HK-2 (cell line): ENCODE measurements around the gene MACC1.
"Not testable (repeated sequence)": the region's sequence is repeated elsewhere in the genome, so short reads cannot be mapped to it uniquely, and the experiment has no call there.

ENCODE experiments used
- DNase-seq: peaks from one replicate; pipeline ENCODE4 v3.0.0-alpha.2; 2018; ENCODE audit not compliant: unreplicated experiment

MACC1 gene

DNA sequence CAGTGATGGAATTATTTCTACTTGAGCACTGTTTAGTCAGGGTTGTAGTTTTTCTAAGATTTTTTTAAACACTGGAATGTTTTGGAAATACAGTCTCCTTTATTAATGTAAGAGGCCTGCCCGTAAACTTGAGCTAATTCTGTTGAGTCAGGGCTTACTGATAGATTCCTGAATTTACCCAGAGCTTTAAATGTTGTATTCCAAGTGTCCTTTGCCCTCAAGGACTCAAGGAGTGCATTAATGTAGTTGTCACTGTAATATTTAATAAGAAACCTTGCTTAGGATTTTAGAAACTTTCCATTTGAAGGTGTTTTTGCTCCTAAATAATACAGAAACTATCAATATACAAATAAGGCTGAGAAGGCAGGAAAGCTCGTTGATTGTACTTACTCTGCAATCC lies 89.2 kb downstream of the MACC1 start:
- no peak for DNase-seq

DNA sequence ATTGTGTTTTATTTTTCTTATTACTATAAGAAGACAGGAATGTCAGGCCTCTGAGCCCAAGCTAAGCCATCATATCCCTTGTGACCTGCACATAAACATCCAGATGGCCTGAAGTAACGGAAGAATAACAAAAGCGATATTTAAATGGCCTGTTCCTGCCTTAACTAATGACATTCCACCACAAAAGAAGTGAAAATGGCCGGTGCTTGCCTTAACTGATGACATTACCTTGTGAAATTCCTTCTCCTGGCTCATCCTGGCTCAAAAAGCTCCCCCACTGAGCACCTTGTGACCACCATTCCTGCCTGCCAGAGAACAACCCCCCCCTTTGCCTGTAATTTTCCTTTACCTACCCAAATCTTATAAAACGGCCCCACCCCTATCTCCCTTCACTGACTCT lies 91.1 kb downstream of the MACC1 start:
- not testable (repeated sequence) for DNase-seq

DNA sequence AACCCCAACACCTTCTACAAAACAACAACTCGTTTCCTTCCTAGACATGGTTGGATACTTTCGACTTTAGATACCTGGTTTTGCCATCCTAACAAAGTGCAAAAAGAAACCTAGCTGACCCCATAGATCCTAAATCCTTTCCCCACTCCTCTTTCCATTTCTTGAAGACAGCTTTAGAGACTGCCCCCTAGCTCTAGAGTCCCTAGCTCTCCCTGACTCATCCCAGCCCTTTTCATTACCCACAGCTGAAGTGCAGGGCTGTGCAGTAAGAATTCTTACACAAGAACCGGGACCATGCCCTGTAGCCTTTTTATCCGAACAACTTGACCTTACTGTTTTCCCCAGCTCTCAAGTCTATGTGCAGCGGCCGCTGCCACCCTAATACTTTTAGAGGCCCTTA lies 93.1 kb downstream of the MACC1 start:
- not testable (repeated sequence) for DNase-seq

DNA sequence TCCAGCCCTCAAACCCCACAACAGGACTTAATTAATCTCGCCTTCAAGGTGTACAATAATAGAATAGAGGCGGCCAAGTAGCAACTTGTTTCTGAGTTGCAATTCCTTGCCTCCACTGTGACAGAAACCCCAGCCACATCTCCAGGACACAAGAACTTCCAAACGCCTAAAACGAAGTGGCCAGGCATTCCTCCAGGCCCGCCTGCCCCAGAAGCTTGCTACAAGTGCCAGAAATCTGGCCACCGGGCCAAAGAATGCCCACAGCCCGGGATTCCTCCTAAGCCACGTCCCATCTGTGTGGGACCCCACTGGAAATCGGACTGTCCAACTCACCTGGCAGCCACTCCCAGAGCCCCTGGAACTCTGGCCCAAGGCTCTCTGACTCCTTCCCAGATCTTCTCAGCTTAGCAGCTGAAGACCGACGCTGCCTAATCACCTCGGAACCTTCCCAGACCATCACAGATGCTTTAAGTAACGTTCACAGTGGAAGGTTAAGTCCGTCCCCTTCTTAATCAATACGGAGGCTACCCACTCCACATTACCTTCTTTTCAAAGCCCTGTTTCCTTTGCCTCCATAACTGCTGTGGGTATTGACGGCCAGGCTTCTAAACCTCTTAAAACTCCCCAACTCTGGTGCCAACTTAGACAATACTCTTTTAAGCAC lies 94.4 kb downstream of the MACC1 start:
- not testable (repeated sequence) for DNase-seq

DNA sequence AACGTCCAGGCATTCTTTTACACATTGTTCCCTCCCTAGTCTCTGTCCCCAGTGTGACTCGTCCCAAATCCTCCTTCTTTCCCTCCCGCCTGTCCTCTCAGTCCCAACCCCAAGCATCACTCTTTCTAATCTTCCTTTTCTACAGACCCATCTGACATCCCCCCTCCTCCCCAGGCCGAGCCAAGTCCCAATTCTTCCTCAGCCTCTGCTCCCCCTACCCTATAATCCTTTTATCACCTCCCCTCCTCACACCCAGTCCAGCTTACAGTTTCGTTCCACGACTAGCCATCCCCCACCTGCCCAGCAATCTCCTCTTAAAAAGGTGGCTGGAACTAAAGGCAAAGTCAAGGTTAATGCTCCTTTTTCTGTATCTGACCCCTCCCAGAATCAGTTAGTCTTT lies 95.1 kb downstream of the MACC1 start:
- DNase-seq: no peak

DNA sequence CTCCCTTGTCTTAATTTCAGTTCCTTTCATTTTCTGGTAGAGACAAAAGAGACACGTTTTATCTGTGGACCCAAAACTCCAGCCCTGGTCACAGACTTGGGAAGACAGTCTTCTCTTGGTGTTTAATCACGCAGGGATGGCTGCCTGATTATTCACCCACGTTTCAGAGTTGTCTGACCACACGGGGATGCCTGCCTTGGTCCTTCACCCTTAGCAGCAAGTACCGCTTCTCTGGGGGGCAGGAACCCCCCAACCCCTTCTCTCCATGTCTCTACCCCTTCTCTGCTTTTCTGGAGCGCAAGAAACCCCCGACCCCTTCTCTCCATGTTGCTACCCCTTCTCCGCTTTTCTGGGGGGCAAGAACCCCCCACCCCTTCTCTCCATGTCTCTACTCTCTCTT lies 95.8 kb downstream of the MACC1 start:
- no peak for DNase-seq

DNA sequence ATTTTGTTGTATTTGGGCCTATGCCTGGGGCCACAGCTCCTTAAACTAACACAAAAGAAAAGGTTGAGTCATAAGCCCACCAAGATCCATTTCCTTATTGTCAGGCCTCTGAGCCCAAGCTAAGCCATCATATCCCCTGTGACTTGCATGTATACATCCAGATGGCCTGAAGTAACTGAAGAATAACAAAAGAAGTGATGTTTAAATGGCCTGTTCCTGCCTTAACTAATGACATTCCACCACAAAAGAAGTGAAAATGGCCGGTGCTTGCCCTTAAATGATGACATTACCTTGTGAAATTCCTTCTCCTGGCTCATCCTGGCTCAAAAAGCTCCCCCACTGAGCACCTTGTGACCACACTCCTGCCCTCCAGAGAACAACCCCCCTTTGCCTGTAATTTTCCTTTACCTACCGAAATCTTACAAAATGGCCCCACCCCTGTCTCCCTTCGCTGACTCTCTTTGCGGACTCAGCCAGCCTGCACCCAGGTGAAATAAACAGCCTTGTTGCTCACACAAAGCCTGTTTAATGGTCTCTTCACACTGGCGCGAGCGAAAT lies 96.5 kb downstream of the MACC1 start:
- DNase-seq: not testable (repeated sequence)

DNA sequence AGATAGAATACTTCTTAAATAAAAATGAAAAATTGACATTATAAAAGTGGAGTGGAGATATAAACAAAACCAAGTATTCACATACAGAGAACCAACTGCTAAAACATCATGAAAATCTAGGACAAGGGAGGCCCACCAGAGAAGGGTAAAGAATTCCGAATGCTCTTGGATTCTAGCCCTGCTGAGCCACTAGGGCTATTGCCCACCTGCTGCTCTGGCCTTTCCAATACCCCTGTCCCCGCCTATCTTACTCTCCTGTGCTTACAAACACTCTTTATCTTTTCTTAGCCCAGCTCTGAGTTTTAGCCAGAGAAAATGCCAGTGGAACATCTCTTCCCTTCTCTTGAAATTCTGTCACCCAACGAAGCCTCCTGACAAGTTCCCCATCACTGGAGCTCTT lies 100.3 kb downstream of the MACC1 start:
- DNase-seq: no peak

DNA sequence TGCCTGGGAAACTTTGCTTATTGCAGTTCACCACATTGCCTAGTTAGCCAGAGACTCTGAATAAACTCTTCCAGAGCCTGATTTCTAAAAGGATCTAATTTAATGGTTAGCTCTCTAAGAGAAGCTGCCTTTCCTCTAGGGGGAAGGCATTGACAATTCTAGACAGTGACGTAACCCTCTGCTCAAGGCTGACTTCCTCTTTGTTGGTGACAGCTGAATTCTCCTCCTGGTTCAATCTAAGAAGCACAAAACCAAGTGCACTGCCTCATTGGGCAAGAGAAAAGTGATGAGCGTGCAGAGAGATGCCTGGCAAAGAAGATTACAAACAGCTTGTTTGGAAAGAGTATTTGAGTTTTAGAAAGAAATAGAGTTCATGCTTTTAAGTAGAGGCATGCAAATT lies 102.7 kb downstream of the MACC1 start:
- DNase-seq: no peak

DNA sequence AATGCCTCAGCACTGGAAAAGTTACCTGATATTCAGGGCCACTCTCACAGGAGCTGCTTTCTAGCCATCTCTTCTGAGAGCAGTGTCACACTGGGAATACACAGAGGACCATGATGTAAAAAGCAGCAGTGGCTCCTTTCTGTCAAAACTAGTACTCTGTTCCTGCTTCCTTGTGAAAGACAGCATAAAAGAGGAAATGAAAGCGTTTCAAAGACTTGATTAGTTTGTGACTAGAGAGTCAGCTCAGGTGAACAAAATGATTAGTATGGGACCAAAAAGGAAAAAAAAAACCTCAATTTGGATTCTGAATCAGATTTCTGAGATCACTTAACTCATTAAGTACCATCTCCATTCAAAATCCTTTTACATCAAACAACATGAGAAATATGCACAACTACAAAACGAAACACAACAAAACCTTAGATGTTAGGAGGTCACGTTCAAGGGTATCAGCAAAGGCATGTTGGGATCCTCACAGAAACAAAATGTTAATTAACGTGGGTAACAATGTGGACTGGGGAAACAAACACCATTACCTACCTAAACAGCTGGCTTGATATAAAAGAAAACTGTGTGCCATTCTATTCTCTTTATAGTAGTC lies 103.7 kb downstream of the MACC1 start:
- DNase-seq: no peak

DNA sequence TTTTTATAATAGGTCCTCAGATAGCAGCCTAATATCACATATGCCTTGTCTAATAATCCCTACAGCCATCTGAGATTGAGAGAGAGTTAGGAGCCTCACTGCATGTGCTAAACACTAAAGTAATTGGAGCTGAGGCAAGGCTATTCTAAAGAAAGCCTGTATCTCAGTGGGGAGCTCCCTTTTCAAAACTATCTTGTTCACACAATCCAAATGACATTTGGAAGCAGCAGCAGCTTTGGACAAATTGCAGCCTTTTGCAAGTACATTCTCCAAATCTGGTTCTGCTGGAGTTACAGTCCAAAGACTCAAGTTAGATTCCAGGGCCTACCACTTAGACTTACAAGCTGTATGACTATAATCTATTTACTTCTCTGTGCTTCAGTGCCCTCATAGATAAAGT lies 104.5 kb downstream of the MACC1 start:
- no peak for DNase-seq

DNA sequence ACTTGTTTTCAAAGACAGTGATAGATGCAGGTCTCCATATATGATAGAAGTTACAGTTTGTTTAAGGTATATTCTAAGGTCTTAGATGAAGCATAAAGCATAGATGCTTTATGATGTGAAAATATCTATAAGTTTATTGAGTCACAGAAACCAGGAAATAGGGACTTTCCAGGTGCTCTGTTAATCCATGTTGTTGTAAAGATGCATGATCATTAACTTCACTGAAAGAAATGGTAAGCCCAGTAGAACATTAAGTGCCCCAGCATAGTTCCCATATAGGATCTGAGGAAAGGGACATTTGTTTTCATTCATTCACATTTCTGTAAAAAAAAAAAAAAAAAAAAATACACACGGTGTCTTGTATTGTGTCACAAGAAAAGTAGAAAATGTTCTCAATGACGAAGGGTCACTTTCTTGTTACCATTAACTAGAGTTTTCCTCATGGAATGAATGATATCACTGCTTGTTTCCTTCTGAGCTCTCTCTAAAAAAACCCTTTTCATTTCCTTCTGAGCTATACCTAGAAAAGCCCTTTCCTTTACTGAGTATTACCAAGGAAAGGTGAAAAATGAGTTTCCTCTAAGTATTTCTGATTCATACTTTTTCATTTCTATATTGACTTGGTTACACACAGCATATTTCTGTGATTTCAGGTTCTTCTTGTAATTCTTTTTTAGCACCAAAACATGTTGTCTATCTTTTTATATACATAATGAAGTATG lies 105.2 kb downstream of the MACC1 start:
- no peak for DNase-seq

DNA sequence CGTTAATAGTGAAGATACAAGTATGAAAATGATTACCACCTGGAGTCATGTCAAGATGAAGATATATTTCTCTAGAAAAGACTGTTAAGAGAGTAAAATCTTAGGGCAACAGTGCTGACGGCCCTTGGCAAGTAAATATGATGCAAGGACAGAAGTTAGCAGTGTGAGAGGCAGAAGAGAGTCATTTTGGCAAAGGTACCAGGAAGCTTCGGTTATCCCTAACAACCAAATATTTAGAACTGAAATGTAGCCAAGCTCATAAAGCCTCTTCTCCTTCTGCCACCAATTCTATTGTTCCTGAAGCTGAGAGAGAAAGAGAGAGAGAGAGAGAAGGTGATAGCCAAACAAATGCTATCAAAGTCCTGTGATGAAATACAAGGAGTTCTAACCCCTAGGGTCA lies 109.6 kb downstream of the MACC1 start:
- DNase-seq: no peak

DNA sequence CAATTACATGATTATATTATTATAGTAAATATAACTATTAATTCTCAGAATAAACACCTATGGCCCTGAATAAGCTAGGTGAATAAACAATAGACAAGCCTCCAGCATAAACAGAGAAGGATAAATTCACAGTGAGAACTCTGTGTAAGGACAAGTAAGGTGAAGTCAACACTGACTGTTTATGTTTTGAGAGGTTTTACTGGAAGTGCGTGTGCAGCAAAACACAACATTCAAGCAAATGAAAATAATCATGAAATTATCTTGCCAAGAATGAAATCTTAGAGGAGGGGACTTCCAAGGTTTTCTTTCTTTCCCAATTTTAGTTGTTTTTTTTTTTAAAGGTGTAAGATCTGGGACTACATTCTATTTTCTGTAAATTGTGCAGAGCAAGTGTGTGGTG lies 112.5 kb downstream of the MACC1 start:
- DNase-seq: no peak

DNA sequence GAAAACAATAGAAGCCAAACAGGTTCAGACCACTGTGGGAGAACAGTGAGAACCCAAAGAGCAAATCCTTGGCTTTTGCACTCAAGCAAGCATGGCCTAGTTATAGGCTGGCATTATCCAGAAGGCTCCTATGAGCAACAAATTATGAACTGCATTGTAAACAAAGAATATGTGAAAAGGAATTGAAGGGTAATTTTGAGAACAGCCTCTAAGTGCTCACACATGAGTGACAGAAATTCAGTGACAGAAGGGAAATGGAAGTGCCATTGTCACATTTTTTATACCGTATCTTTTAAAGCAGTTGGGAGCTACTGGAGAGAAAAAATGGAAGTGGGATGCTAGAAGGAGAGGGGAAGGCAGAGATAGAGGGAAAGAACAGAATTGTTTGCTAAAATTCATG lies 114.2 kb downstream of the MACC1 start:
- DNase-seq: no peak

DNA sequence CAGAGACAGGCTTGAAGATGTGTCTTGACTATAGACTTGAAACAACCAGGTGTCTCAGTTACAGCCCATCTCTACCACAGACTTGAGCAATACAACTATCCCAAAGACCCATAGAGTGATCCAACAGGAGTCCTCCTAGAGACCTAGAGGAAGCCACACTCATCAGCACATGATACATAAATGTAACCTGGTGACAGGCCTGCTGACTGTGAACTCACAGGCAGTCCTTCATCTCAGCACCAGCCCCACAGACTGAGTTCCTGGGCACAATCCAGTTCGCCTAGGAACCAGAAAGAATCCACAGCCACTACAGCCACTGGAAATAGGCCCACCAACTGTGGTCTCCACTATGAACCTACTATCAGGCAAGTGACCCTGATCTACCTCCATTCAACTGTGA lies 121.3 kb downstream of the MACC1 start:
- DNase-seq: no peak

DNA sequence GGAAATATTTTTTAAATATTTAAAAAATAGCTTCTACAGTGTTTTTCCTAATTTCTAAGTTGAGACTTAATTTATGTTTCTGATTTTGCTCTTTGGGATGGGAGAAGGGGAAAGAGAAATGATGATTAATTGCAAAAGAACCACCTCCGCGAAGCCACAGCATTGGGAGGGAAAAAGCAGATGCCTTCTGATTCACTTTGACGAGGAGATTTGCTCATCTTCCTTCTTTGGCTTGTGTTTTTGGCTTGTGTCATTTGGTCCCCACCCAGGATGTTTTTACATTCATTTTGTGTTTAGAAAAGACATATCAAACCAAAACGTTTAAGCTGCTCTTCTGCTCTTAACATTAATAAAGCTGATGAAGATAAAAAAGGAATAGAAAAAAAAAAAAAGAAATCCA lies 121.7 kb downstream of the MACC1 start:
- no peak for DNase-seq

DNA sequence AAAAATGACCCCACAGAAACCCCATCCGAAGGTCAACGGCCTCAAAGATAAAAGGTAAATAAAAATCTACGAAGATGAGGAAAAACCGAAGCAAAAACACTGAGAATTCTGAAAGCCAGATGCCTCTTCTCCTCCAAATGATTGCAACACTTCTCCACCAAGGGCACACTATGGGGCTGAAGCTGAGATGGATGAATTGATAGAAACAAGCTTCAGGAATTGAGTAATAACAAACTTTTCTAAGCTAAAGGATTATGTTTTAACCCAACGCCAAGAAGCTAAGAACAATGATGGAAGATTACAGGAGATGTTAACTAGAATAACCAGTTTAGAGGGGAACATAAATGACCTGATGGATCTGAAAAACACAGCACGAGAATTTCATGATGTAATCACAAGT lies 127.8 kb downstream of the MACC1 start:
- DNase-seq: no peak

DNA sequence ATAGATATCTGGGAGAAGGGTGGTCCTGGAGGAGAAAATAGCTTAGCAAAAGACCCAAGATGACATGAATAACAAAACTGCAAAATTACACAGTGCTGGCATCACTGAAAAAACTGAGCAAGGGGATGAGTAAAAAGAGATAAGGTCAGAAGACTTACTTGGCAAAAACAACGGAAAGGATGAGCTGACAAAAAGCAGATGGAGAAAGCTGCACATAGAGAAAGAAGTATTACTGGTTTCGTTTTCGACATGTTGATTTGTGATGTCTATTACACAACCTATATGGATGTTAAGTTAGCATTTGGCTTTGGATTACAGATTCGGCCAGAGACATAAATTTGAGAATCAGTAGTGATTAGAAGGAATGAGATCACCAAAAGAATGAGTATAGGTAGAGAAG lies 132.1 kb downstream of the MACC1 start:
- DNase-seq: no peak
